MCF 10A (cell line): ENCODE data around the gene ARSD. TPM values are rescaled to one million over a fixed set of nuclear protein-coding genes. Genes with fewer than 3 reads are reported as not detected.
A peak's percentile ranks its signal among the peaks of the same experiment; 100 is the strongest.

ENCODE experiments used
- BruUV-seq: library from RNA; stranded (reverse); fragments of 400-500 nt; replicated peaks from 2 replicates; lab custom pipeline; 2021; lab: Mats Ljungman, UMichigan
- CTCF ChIA-PET: fragments of 300-600 bp; sonication (Branson Sonifier 250); formaldehyde crosslinking; extraction: SDS; loops from one replicate; lab custom pipeline; 2021; ENCODE audit warnings: antibody characterized with exemption, inconsistent platforms; lab: Yijun Ruan, JAX
- POLR2A ChIA-PET: fragments of 300-600, 350-650 bp; sonication (Branson Sonifier 250); formaldehyde crosslinking; extraction: SDS; loops from one replicate; lab custom pipeline; 2020; ENCODE audit warnings: antibody characterized with exemption, inconsistent platforms; lab: Yijun Ruan, JAX
- DNase-seq: peaks from one replicate; pipeline ENCODE4 v3.0.0-alpha.2; 2018; ENCODE audit not compliant: unreplicated experiment
- H3K27ac Mint-ChIP-seq: one replicate; pipeline ENCODE4 v1.8.0; 2022; ENCODE audit warnings: mild to moderate bottlenecking, low read depth, mixed read lengths; ENCODE audit not compliant: unreplicated experiment
- H3K27me3 Mint-ChIP-seq: one replicate; pipeline ENCODE4 v1.8.0; 2022; ENCODE audit warnings: mixed read lengths; ENCODE audit not compliant: insufficient read depth, unreplicated experiment
- H3K36me3 Mint-ChIP-seq: one replicate; pipeline ENCODE4 v1.8.0; 2022; ENCODE audit warnings: mild to moderate bottlenecking, moderate library complexity, mixed read lengths; ENCODE audit not compliant: insufficient read depth, unreplicated experiment
- H3K4me1 Mint-ChIP-seq: one replicate; pipeline ENCODE4 v1.8.0; 2022; ENCODE audit warnings: mixed read lengths; ENCODE audit not compliant: insufficient read depth, unreplicated experiment
- H3K4me3 Mint-ChIP-seq: one replicate; pipeline ENCODE4 v1.8.0; 2022; ENCODE audit warnings: mild to moderate bottlenecking, moderate library complexity, mixed read lengths; ENCODE audit not compliant: unreplicated experiment
- H3K9me3 Mint-ChIP-seq: one replicate; pipeline ENCODE4 v1.8.0; 2022; ENCODE audit warnings: mixed read lengths; ENCODE audit not compliant: unreplicated experiment
- CTCF ChIP-seq: fragments of 200-600 bp; IDR thresholded peaks from one replicate; pipeline ENCODE4 v1.8.0; 2022; ENCODE audit warnings: antibody characterized with exemption, mild to moderate bottlenecking; ENCODE audit not compliant: unreplicated experiment
- intact Hi-C: fragments of 100-400 bp; cut with micrococcal nuclease; formaldehyde crosslinking; loops from 2 replicates; pipeline ENCODE4 v1.14.1; 2022
- total RNA-seq: library from RNA; stranded (reverse); gene quantifications from 2 replicates; pipeline ENCODE4 v1.2.3, GENCODE V29; 2022

ARSD gene
- total RNA-seq, 1 experiment from 2014 or later = 21.5 TPM

DNA sequence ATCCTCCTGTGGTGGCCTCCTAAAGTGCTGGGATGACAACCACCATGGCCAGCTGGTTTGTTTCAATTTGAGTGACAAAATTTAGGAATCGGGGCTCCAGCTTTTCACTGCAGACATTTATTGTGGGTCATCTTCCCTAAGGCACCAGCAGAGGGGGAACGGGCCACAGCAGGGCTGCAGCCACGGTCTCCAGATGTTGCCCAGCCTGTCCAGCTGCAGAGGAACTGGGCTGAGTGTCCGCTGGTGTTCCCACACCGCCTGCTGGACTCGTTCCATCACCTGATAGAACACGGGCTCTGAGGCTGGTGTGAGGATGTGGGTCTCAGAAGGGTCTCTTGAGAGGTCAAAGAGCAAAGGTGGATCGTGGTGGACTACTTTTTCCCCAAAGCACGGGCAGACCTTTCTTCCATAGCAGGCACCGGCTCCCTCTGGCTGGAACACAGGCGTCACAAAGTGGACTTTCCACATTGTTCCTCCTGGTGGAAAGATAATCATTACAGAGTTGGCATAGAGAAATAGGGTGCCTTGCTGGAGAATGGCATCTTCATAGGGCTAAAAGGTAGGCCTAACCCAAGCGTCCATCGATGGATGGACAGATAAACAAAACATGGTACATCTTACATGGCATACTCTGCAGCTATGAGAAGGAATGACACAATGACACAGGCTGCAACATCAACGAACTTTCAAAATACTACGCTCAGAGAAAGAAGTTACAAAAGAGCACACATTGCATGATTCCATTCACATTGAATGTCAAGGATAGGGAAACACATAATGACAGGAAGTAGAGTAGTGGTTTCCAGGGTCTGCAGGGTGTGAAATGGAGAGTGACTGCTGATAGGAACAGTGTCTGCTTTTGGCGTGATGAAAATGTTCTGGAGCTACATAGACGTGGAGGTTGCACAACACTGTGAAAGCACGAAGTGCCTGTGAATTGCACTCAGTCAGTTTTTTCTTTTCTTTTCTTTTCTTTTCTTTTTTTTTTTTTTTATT, 5.9 kb upstream of the ARSD start:
- no TSS peak for BruUV-seq
- H3K4me1 Mint-ChIP-seq = no peaks in the 10 kb centered on the region
- H3K4me3 Mint-ChIP-seq = no peak overlapping the region
- H3K9me3 Mint-ChIP-seq = peaks cover 6% of the 10 kb centered on the region
- intact Hi-C loops = no loop called here
- ChIA-PET CTCF (interaction anchor here (0.7 kb wide), 1 partner anchor 21 kb away, joined by 6 read pairs; no protein-coding TSS in a partner anchor), POLR2A (no interaction called here)
- TF ChIP-seq CTCF = no peak
- no peak for DNase-seq
- no peak overlapping the region for H3K27ac Mint-ChIP-seq
- H3K27me3 Mint-ChIP-seq = peaks cover 11% of the 10 kb centered on the region
- no peaks in the 10 kb centered on the region for H3K36me3 Mint-ChIP-seq

DNA sequence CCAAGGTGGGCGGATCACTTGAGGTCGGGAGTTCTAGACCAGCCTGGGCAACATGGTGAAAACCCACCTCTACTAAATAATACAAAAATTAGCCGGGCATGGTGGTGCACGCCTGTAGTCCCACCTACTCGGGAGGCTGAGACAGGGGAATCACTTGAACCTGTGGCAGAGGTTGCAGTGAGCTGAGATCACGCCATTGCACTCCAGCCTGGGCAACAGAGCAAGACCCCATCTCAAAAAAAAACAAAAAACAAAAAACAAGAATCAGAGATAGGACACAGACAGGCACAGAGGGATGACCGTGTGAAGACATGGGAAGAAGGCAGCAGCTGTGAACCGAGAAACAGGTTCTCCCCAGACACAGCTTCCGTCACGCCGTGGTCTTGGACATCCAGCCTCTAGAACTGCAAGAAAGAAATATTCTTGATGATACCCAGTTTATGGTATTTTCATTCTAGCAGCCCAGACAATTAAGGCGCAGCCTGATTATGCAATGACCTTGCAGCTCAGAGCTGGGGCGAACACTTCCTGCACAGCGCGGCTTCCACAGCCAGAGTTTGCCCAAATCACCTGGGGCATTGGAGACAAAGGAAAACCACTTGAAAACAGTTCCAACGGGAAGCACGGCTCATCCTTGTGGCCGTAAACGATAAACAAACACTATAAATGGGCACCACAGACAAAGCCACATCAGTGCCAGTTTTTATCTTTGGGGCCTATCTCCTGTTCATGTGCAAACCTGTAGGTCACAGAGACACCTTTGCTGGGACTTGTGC, 4.2 kb upstream of the ARSD start:
- CTCF ChIA-PET = interaction anchor here (0.6 kb wide), 2 partner anchors 360 to 697 kb away, joined by 3 to 4 read pairs; no protein-coding TSS in a partner anchor
- H3K9me3 Mint-ChIP-seq = peaks cover 7% of the 10 kb centered on the region
- POLR2A ChIA-PET = no interaction called here
- H3K27me3 Mint-ChIP-seq = peaks cover 7% of the 10 kb centered on the region
- H3K4me1 Mint-ChIP-seq = no peaks in the 10 kb centered on the region
- intact Hi-C loops = no loop called here
- H3K4me3 Mint-ChIP-seq = no peak overlapping the region
- no peak for TF ChIP-seq CTCF
- no peak overlapping the region for H3K27ac Mint-ChIP-seq
- BruUV-seq = no TSS peak
- H3K36me3 Mint-ChIP-seq = no peaks in the 10 kb centered on the region
- DNase-seq = peak; percentile 50

DNA sequence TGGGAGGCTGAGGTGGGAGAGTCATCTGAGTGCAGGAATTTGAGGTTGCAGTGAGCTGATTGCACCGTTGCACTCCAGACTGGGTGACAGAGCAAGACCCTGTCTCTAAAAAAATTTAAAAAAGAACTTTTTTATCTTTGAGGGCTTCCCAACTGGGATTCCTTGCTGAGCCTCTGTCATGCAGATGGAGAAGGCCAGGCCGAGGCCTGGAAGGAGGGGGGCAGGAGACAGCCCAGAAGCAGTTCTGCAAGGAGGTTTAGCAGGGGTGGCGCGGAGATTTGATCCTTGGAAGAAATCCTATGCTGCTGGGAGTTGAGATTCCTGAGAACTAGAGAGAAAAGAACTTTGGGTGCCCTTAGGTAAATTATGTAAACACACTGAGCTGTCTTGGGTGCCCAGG, 2.5 kb upstream of the ARSD start:
- intact Hi-C loops = no loop called here
- Mint-ChIP-seq H3K9me3 (peaks cover 7% of the 10 kb centered on the region), H3K4me1 (no peaks in the 10 kb centered on the region), H3K27ac (no peak overlapping the region), H3K36me3 (no peaks in the 10 kb centered on the region), H3K27me3 (no peaks in the 10 kb centered on the region), H3K4me3 (no peak overlapping the region)
- POLR2A ChIA-PET = no interaction called here
- no TSS peak for BruUV-seq
- CTCF ChIA-PET = interaction anchor here (1.1 kb wide), 1 partner anchor 104 kb away, joined by 4 read pairs; no protein-coding TSS in a partner anchor
- no peak for DNase-seq
- no peak for TF ChIP-seq CTCF

DNA sequence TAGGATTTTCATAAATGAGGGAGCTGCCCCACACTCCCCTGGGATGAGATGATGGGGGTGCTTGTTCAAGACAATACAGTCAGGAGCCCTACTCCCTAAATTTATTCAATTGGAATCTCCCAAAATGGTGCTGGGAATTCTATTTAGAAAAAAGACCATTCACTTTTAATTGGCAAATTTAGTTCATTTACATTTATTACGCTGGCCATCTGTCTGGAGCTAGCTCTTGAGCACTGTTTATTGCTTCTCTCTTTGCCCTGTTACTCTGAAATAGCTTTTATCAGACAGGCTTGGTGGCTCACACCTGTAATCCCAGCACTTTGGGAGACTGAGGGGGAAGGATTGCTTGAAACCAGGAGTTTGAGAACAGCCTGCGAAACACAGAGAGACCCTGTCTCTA, 2.0 kb upstream of the ARSD start:
- intact Hi-C loops = no loop called here
- no peaks in the 10 kb centered on the region for H3K4me1 Mint-ChIP-seq
- H3K9me3 Mint-ChIP-seq = peaks cover 7% of the 10 kb centered on the region
- BruUV-seq = no TSS peak
- no peak for TF ChIP-seq CTCF
- no peaks in the 10 kb centered on the region for H3K27me3 Mint-ChIP-seq
- DNase-seq = no peak
- CTCF ChIA-PET = interaction anchor here (1.1 kb wide), 1 partner anchor 104 kb away, joined by 4 read pairs; no protein-coding TSS in a partner anchor
- POLR2A ChIA-PET = no interaction called here
- H3K36me3 Mint-ChIP-seq = no peaks in the 10 kb centered on the region
- H3K4me3 Mint-ChIP-seq = no peak overlapping the region
- no peak overlapping the region for H3K27ac Mint-ChIP-seq
